IMR-90 (cell line): Measurements from ENCODE around the gene SP2. TPM values are rescaled to one million over a fixed set of nuclear protein-coding genes. Genes with fewer than 3 reads are reported as not detected.

Source experiments
- ATAC-seq: fragments of 200-7000 bp; cut with Tn5 transposase; 2 replicates; pipeline ENCODE4 v1.9.1; 2020; ENCODE audit warnings: low read depth, mild to moderate bottlenecking, moderate library complexity
- BruUV-seq: library from RNA; stranded (reverse); fragments of 400-500 nt; replicated peaks from 2 replicates; lab custom pipeline; 2021; lab: Mats Ljungman, UMichigan
- CTCF ChIA-PET: fragments of 300-600 bp; formaldehyde crosslinking; extraction: SDS; loops from one replicate; lab custom pipeline; 2021; ENCODE audit warnings: antibody characterized with exemption; lab: Yijun Ruan, JAX
- POLR2A ChIA-PET: fragments of 300-600 bp; sonication (Branson Sonifier 250); formaldehyde crosslinking; loops from one replicate; lab custom pipeline; 2022; ENCODE audit warnings: antibody characterized with exemption; ENCODE audit not compliant: unreplicated experiment; lab: Charles Lee
- DNase-seq: peaks from one replicate; pipeline ENCODE4 v3.0.0; 2013
- H2AFZ ChIP-seq: replicated peaks from 2 replicates; pipeline ENCODE3; 2013; ENCODE audit warnings: low read length, mild to moderate bottlenecking; ENCODE audit not compliant: poor library complexity
- H2AK5ac ChIP-seq: 2 replicates; pipeline ENCODE4 v1.6.1; 2013; ENCODE audit warnings: low read depth, low read length, inconsistent platforms
- H2AK9ac ChIP-seq: replicated peaks from 2 replicates; pipeline ENCODE3; 2013; ENCODE audit warnings: mild to moderate bottlenecking, low read depth, low read length, moderate library complexity; ENCODE audit not compliant: poor library complexity
- H2BK120ac ChIP-seq: 2 replicates; pipeline ENCODE4 v1.6.1; 2013; ENCODE audit warnings: low read depth, low read length, inconsistent platforms
- H2BK15ac ChIP-seq: 3 replicates; pipeline ENCODE4 v1.6.1; 2013; ENCODE audit warnings: low read depth, low read length, inconsistent platforms
- H2BK20ac ChIP-seq: 2 replicates; pipeline ENCODE4 v1.6.1; 2013; ENCODE audit warnings: low read depth, mild to moderate bottlenecking, inconsistent platforms, low read length, moderate library complexity
- H2BK5ac ChIP-seq: 2 replicates; pipeline ENCODE4 v1.6.1; 2013; ENCODE audit warnings: mild to moderate bottlenecking, low read depth, low read length, inconsistent platforms; ENCODE audit not compliant: poor library complexity, severe bottlenecking
- H3K14ac ChIP-seq: replicated peaks from 2 replicates; pipeline ENCODE4 v1.6.1; 2013; ENCODE audit warnings: low read depth, low read length, inconsistent platforms
- H3K18ac ChIP-seq: 2 replicates; pipeline ENCODE4 v1.6.1; 2013; ENCODE audit warnings: low read depth, low read length, control low read depth
- H3K23ac ChIP-seq: 2 replicates; pipeline ENCODE4 v1.6.1; 2013; ENCODE audit warnings: low read depth, low read length, inconsistent platforms
- H3K27ac ChIP-seq: 2 replicates; pipeline ENCODE4 v1.5.1; 2013; ENCODE audit warnings: mild to moderate bottlenecking, control low read depth, low read length; ENCODE audit not compliant: insufficient read depth
- H3K27me3 ChIP-seq: 2 replicates; pipeline ENCODE4 v1.6.1; 2013; ENCODE audit warnings: low read length; ENCODE audit not compliant: control insufficient read depth, insufficient read depth
- H3K36me3 ChIP-seq: 2 replicates; pipeline ENCODE4 v1.6.1; 2013; ENCODE audit warnings: low read length, mixed read lengths; ENCODE audit not compliant: control insufficient read depth, insufficient read depth
- H3K4ac ChIP-seq: 2 replicates; pipeline ENCODE4 v1.6.1; 2013; ENCODE audit warnings: low read depth, low read length, inconsistent platforms
- H3K4me1 ChIP-seq: 2 replicates; pipeline ENCODE4 v1.6.1; 2013; ENCODE audit warnings: low read length, mixed read lengths; ENCODE audit not compliant: control insufficient read depth, insufficient read depth
- H3K4me2 ChIP-seq: 2 replicates; pipeline ENCODE4 v1.6.1; 2013; ENCODE audit warnings: low read depth, mild to moderate bottlenecking, control low read depth, low read length, moderate library complexity
- H3K4me3 ChIP-seq: 2 replicates; pipeline ENCODE4 v1.5.1; 2013; ENCODE audit warnings: low read depth, mild to moderate bottlenecking, control low read depth, low read length, moderate library complexity; ENCODE audit not compliant: insufficient read depth
- H3K56ac ChIP-seq: 2 replicates; pipeline ENCODE4 v1.6.1; 2013; ENCODE audit warnings: low read length, inconsistent platforms; ENCODE audit not compliant: insufficient read depth; ENCODE audit errors: extremely low read depth
- H3K79me1 ChIP-seq, 2 experiments: 2 replicates each; pipeline ENCODE4 v1.6.1; 2013; ENCODE audit warnings: low read length in 2 of 2, inconsistent platforms in 1 of 2, low read depth in 1 of 2
- H3K9ac ChIP-seq: 2 replicates; pipeline ENCODE4 v1.6.1; 2013; ENCODE audit warnings: low read depth, low read length, control low read depth
- H3K9me1 ChIP-seq: 2 replicates; pipeline ENCODE4 v1.6.1; 2013; ENCODE audit warnings: low read length, inconsistent platforms; ENCODE audit not compliant: insufficient read depth
- H3K9me3 ChIP-seq: 2 replicates; pipeline ENCODE4 v1.6.1; 2013; ENCODE audit warnings: low read length; ENCODE audit not compliant: control insufficient read depth, insufficient read depth
- H4K20me1 ChIP-seq: 2 replicates; pipeline ENCODE4 v1.6.1; 2013; ENCODE audit warnings: low read length, inconsistent platforms; ENCODE audit not compliant: insufficient read depth
- H4K5ac ChIP-seq: 2 replicates; pipeline ENCODE4 v1.6.1; 2013; ENCODE audit warnings: mild to moderate bottlenecking, low read depth, low read length, control low read depth
- H4K8ac ChIP-seq, 2 experiments: 2 replicates each; pipeline ENCODE4 v1.6.1; 2013; ENCODE audit warnings: low read depth in 2 of 2, low read length in 2 of 2, control low read depth in 1 of 2, inconsistent platforms in 1 of 2
- H4K91ac ChIP-seq: 2 replicates; pipeline ENCODE4 v1.6.1; 2013; ENCODE audit warnings: low read depth, low read length, inconsistent platforms; ENCODE audit not compliant: insufficient read depth
- BHLHE40 ChIP-seq: fragments of 150-350 bp; IDR thresholded peaks from 2 replicates; pipeline ENCODE4 v1.6.1; 2016; ENCODE audit warnings: mild to moderate bottlenecking, low read depth, low read length
- CEBPB ChIP-seq: IDR thresholded peaks from 2 replicates; pipeline ENCODE4 v1.6.1; 2012; ENCODE audit warnings: low read depth, low read length, improper control_type of control experiment
- CHD1 ChIP-seq: IDR thresholded peaks from 2 replicates; pipeline ENCODE4 v1.6.1; 2012; ENCODE audit warnings: low read depth, low read length, improper control_type of control experiment
- FOS ChIP-seq: fragments of 150-350 bp; IDR thresholded peaks from 2 replicates; pipeline ENCODE4 v1.6.1; 2016; ENCODE audit warnings: low read depth, low read length
- MAFK ChIP-seq: IDR thresholded peaks from 2 replicates; pipeline ENCODE4 v1.6.1; 2012; ENCODE audit warnings: low read depth, low read length, improper control_type of control experiment
- MXI1 ChIP-seq: IDR thresholded peaks from 2 replicates; pipeline ENCODE4 v1.6.1; 2012; ENCODE audit warnings: low read depth, mild to moderate bottlenecking, low read length, moderate library complexity, borderline replicate concordance
- NFE2L2 ChIP-seq: fragments of 150-350 bp; IDR thresholded peaks from 2 replicates; pipeline ENCODE4 v1.6.1; 2016; ENCODE audit warnings: low read depth, mild to moderate bottlenecking, low read length
- POLR2A ChIP-seq: IDR thresholded peaks from 2 replicates; pipeline ENCODE4 v1.6.1; 2012; ENCODE audit warnings: mild to moderate bottlenecking, low read depth, low read length
- RAD21 ChIP-seq: IDR thresholded peaks from 2 replicates; pipeline ENCODE4 v1.6.1; 2012; ENCODE audit warnings: low read length, improper control_type of control experiment
- RCOR1 ChIP-seq: IDR thresholded peaks from 2 replicates; pipeline ENCODE4 v1.6.1; 2012; ENCODE audit warnings: mild to moderate bottlenecking, low read length, improper control_type of control experiment; ENCODE audit not compliant: insufficient replicate concordance
- RFX5 ChIP-seq: IDR thresholded peaks from 2 replicates; pipeline ENCODE4 v1.8.0; 2012; ENCODE audit warnings: low read depth, mild to moderate bottlenecking, low read length, moderate library complexity
- SMC3 ChIP-seq: fragments of 150-350 bp; IDR thresholded peaks from 2 replicates; pipeline ENCODE4 v1.6.1; 2016; ENCODE audit warnings: low read depth, mild to moderate bottlenecking, antibody characterized with exemption, low read length, moderate library complexity
- USF2 ChIP-seq: fragments of 150-350 bp; IDR thresholded peaks from 2 replicates; pipeline ENCODE4 v1.6.1; 2017; ENCODE audit warnings: mild to moderate bottlenecking, antibody characterized with exemption, low read length, low read depth
- WGBS, 2 experiments: methylation state at CpG; one replicate each; pipeline versions ENCODE4 v1.1.5 to v1.1.7; 2013; ENCODE audit warnings: missing lambda C conversion rate in 2 of 2; ENCODE audit not compliant: insufficient read length in 1 of 2; ENCODE audit errors: extremely low coverage in 2 of 2; 5-methylcytosine and 5-hydroxymethylcytosine counted together
- dilution Hi-C: fragments of 300-500 bp; cut with HindIII; formaldehyde crosslinking; loops from one replicate; pipeline ENCODE4 v1.14.3; 2018; ENCODE audit warnings: low sequenced_read_pairs; ENCODE audit not compliant: unreplicated experiment
- in situ Hi-C: fragments of 300-500 bp; cut with MboI; formaldehyde crosslinking; loops from 3 replicates; pipeline ENCODE4 v1.14.3; 2019; ENCODE audit warnings: low sequenced_read_pairs, inconsistent platforms, mixed read lengths
- intact Hi-C: fragments of 100-400 bp; cut with micrococcal nuclease; formaldehyde crosslinking; loops from 2 replicates; pipeline ENCODE4 v1.10.0; 2022
- polyA plus RNA-seq, 3 experiments: library from polyadenylated mRNA; depleted of rRNA; stranded (reverse); fragments of >200 nt; gene quantifications; 2 replicates each; pipeline ENCODE4 v1.2.3, GENCODE V29; 2012; ENCODE audit warnings: low replicate concordance in 1 of 3
- total RNA-seq: library from RNA; depleted of rRNA; stranded (reverse); fragments of >200 nt; gene quantifications from 2 replicates; pipeline ENCODE4 v1.2.3, GENCODE V29; 2012
- TF ChIP-seq, protein P1 (sequence below): conservative IDR thresholded peaks from 2 replicates; pipeline ENCODE4 v1.5.1; 2012; ENCODE audit warnings: mild to moderate bottlenecking, low read depth, low read length, improper control_type of control experiment
- TF ChIP-seq, protein P2 (sequence below): fragments of 150-350 bp; IDR thresholded peaks from 2 replicates; pipeline ENCODE4 v1.6.1; 2016; ENCODE audit warnings: low read depth, mild to moderate bottlenecking, low read length, moderate library complexity, borderline replicate concordance

The SP2 gene
- total and polyA plus RNA-seq, 2 of the 4 experiments (the other 2 are of a cell fraction), result 0.72 to 13.8 TPM

GRCh38 chr17:47873200-47874090, 22.6 kb upstream of the SP2 start:
- Histone ChIP-seq H3K4ac (no peak overlapping the region), H4K8ac (no peak overlapping the region), H3K27ac (no peak overlapping the region), H3K9ac (no peak overlapping the region), H3K36me3 (no peaks in the 10 kb centered on the region), H2AK5ac (no peak overlapping the region), H4K20me1 (no peaks in the 10 kb centered on the region), H3K79me1 (no peaks in the 10 kb centered on the region), H3K4me1 (peaks cover 19% of the 10 kb centered on the region), H2AFZ (no peak overlapping the region), H2AK9ac (no peak overlapping the region), H3K4me2 (no peak overlapping the region), H2BK20ac (no peak overlapping the region), H4K5ac (no peak overlapping the region), H3K9me3 (no peaks in the 10 kb centered on the region), H3K23ac (no peak overlapping the region; the same call in none of the 2 replicates), H2BK15ac (no peak overlapping the region), H3K4me3 (no peak overlapping the region), H3K9me1 (no peaks in the 10 kb centered on the region), H2BK5ac (no peak overlapping the region), H2BK120ac (no peak overlapping the region), H3K27me3 (peaks cover 51% of the 10 kb centered on the region), H3K14ac (no peak overlapping the region), H3K56ac (no peak overlapping the region), H4K91ac (no peak overlapping the region), H3K18ac (no peak overlapping the region)
- ChIA-PET POLR2A (no interaction called here), CTCF (no interaction called here)
- WGBS, 2 experiments, result 65% methylated on average over 4 of the region's 4 CpGs; no CpG with 5 or more reads in 1 of the 2 experiments
- BruUV-seq, result no TSS peak
- in situ Hi-C loops (no loop called here), dilution Hi-C loops (no loop called here), intact Hi-C loops (no loop called here)
- no peak for DNase-seq
- no peak for ATAC-seq
- TF ChIP-seq MXI1, result no peak
- TF ChIP-seq, protein P1, sequence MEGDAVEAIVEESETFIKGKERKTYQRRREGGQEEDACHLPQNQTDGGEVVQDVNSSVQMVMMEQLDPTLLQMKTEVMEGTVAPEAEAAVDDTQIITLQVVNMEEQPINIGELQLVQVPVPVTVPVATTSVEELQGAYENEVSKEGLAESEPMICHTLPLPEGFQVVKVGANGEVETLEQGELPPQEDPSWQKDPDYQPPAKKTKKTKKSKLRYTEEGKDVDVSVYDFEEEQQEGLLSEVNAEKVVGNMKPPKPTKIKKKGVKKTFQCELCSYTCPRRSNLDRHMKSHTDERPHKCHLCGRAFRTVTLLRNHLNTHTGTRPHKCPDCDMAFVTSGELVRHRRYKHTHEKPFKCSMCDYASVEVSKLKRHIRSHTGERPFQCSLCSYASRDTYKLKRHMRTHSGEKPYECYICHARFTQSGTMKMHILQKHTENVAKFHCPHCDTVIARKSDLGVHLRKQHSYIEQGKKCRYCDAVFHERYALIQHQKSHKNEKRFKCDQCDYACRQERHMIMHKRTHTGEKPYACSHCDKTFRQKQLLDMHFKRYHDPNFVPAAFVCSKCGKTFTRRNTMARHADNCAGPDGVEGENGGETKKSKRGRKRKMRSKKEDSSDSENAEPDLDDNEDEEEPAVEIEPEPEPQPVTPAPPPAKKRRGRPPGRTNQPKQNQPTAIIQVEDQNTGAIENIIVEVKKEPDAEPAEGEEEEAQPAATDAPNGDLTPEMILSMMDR, result no peak
- TF ChIP-seq, protein P2, sequence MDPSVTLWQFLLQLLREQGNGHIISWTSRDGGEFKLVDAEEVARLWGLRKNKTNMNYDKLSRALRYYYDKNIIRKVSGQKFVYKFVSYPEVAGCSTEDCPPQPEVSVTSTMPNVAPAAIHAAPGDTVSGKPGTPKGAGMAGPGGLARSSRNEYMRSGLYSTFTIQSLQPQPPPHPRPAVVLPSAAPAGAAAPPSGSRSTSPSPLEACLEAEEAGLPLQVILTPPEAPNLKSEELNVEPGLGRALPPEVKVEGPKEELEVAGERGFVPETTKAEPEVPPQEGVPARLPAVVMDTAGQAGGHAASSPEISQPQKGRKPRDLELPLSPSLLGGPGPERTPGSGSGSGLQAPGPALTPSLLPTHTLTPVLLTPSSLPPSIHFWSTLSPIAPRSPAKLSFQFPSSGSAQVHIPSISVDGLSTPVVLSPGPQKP, result no peak
- TF ChIP-seq RAD21, result no peak
- TF ChIP-seq SMC3, result no peak
- no peak for TF ChIP-seq USF2
- TF ChIP-seq RFX5, result no peak
- no peak for TF ChIP-seq RCOR1
- TF ChIP-seq POLR2A, result no peak
- TF ChIP-seq CHD1, result no peak
- no peak for TF ChIP-seq FOS
- TF ChIP-seq BHLHE40, result no peak
- no peak for TF ChIP-seq MAFK
- TF ChIP-seq NFE2L2, result no peak
- TF ChIP-seq CEBPB, result no peak
